NOMO-1 (cell line): Measurements from ENCODE around the gene THG1L.
"Not testable (repeated sequence)": the region's sequence is repeated elsewhere in the genome, so short reads cannot be mapped to it uniquely, and the experiment has no call there.

Experiments
- DNase-seq, 2 experiments: peaks; one replicate each; lab custom pipeline; 2025; ENCODE audit not compliant: unreplicated experiment in 2 of 2; lab: John Stamatoyannopoulos, UW

The THG1L gene

DNA sequence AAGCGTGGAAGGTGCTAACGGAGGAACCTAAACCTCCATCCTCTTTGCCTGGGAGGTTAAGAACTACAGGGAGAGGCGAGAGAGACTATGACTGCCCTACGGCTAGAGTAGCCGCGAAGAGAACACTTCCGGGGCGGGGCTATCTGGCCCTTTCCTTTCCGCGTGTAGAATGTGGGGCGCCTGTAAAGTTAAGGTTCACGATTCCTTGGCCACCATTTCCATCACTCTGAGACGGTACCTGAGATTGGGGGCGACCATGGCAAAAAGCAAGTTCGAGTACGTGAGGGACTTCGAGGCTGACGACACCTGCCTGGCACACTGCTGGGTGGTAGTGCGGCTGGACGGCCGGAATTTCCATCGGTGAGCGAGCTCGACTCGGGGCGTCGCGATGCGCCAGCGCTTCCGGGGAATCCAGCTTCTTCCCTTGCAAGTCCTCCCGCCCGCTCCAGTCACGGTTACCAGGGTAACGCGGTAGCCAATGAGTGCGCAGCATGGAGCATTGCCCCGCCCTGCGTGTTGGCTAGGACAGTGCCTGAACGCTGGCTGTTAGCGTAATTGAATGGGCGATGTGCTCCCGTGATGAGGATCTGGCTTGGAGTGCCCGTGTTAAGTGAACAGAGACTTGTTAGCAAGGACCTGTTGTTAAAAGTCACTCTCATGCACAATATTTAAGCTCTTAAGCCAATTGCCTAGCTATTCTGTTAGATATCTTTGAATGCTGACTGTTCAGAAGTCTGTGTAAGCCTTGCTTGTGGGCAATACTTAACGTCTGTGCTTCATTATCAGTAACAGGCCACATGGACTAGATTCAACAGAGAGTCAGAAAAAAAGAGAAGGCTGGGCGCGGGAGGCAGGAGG lies at the start of gene THG1L:
Gene THG1L (plus strand): TSS at position 149 of the 858 bp plus-strand sequence. CDS start 21 bp downstream, at position 170.
- peak; percentile 91 to 93 for DNase-seq

DNA sequence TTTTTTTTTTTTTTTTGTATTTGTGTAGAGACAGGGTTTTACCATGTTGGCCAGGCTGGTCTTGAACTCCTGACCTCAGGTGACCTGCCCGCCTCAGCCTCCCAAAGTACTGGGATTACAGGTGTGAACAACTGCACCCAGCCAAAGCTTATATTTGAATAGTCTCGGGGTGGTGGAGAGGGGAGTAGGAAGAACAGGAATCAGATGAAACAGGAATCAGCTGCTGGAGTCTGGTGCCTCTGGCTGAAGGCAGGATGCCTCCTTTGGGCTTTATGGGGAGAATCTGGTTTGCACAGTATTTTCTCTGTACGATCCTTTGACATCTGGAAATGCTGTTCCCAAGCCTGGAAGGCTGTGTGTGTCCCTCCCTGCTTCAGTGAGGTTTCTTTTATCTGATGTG lies 49.0 kb upstream of the THG1L start:
- DNase-seq = no peak

DNA sequence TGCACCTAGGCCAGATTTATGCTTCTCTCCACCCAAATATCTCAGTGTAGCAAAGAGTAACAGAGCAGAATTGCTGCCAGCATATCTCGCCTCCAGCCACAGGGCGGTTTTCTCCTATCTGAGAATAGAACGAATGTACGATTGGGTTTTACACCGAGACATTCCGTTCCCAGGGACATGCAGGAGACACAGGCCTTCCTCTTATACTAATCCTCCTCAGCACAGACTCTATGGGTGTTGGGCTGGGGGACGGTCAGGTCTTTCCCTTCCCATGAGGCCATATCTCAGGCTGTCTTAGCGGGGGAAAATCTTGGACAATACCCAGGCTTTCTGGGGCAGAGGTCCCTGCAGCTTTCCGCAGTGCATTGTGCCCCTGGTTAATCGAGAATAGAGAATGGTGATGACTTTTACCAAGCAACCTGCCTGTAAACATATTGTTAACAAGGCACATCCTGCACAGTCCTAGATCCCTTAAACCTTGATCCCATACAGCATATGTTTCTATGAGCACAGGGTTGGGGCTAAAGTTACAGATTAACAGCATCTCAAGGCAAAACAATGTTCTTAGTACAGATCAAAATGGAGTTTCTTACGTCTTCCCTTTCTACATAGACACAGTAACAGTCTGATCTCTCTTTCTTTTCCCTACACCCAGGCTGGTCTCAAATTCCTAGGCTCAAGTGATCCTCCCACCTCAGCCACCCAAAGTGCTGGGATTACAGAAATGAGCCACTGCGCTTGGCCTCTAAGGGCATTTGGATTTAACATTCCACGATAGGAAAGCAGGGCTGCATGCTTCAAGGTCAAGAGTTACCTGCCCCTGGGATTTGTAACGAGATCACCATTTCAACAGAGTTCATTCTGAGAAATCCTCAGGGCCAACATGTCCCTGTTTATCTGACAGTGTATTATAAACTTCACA lies 44.7 kb upstream of the THG1L start:
- DNase-seq = not testable (repeated sequence)

DNA sequence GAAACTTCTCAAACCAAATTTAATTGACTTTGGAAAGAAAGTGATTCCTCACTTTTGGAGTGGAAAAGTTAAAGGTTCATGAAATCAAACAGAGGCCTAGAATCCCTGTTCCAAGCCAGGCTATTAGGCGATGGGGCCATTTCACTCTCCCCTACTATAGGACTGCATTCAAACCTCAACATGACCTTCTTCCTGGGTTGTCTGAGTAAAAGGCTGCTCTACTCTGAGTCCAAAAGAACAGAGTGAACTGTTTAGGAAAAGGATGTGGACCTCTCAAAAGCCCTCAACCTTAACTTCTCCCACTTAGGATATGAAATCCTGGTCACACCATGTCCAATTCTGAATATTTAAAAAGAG lies 44.0 kb upstream of the THG1L start:
- DNase-seq = no peak

DNA sequence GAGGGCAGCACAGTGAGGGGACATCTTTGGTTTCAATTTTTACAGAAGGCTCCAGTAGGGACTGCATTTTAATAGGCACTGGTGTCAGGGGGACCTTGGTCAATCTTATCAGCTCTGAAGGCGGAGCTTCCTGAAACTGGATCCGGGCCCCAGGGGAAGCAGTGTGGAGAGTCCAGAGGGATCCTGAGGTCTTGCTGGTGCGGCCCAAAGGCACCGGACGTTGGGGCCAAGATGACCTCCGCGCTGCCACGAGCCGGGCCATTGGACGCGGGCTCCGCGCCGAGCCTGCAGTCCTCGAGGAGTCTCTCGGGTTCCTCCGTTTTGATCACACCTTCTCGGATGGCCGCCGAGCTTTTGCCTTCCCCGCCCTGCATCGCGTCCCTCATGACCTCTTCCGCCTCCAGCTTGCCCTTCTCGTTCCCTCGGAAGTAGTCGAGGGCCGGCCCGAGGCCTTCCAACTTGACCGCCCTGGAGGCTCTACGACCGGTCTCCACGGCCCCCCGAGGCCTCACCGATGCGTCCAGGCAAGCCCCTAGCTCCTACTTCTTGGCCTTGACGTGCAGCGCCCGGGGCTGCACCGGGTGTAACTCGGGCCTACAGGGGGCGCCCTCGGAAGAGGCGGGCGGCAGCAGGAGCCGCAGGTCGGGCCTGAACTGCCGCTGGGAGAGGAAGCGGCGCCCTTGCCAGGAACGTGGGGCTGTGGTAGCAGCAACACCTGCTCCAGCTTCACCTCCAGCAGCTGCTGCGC lies 41.1 kb upstream of the THG1L start:
- no peak for DNase-seq

DNA sequence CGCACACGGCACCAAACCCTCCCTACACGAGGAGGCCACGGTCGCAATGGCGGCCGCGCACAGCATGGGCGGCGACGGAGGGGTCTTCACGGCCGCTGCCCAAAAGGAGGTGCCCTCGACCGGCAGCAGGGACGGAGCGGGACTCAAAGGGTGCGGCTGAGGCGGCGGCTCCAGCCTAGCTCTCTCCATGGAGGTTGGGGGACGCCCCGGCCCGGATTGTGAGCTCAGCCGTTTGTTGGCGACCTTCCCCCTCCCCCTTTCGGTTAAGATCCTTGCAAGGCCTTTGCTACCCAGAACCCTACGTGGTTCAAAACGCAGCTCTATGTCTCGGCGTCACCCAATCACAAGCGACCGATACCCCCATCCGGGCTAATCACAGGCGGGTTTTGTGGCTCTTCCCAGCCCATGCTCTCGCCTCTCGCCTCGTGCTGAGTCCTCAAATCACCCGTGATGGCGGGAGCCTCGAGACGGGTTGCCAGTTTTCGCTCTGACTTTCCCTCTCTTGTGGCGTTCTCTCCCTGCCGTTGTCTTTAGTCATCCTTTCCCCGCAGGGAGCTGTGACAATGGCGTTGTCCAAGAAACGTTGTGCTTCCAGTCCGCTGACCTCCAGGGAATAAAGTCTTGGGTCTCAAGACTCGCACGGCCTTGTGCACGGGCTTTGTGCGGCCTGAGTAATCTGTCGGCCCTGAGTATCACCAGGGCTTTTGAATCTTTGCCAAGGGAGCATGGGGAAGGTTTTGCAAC lies 40.4 kb upstream of the THG1L start:
- DNase-seq = no peak

DNA sequence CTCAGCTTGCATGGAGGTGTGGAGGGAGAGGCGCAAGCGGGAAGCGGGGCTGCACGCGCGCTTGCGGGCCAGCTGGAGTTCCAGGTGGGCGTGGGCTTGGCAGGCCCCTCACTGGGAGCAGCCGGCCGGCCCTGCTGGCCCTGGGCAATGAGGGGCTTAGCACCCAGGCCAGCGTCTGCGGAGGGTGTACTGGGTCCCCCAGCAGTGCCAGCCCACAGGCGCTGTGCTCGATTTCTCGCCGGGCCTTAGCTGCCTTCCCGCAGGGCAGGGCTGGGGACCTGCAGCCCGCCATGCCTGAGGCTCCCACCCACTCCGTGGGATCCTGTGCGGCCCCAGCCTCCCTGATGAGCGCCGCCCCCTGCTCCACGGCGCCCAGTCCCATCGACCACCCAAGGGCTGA lies 37.4 kb upstream of the THG1L start:
- DNase-seq = not testable (repeated sequence)

DNA sequence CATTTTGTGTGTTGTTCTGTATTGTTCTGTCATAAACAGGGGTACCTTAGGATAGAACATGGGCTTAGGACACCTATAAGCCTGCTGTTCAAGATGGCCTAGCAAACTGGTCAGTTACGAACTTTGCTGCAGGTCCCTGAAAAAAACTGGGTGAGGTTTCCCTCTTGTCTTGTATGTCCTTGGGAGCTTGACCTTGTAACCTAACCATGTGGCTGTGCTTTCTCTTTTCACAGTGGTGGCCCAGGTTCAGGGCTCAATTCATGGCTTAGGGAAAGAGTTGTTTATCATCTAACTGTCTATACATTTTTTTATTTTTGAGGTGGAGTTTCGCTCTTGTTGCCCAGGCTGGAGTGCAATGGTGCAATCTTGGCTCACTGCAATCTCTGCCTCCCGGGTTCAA lies 35.1 kb upstream of the THG1L start:
- not testable (repeated sequence) for DNase-seq

DNA sequence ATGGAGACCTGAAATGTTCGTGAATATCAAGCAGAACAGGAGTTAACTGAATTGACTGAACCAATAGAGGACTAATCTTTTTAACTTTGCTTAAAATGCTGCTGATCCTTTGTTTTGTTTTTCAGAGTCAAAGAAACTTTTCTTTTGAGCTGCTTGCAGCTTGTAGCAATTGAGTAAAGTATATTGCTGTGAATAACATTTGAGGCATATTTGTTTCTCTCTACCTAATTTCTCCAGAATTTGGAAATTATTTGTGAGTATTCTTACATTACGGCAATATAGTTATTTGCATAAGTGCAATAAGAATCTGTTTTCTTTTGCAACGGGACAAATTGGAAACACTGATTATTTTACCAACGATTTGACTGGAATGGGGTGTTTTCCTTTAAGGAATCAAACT lies 32.5 kb upstream of the THG1L start:
- not testable (repeated sequence) for DNase-seq

DNA sequence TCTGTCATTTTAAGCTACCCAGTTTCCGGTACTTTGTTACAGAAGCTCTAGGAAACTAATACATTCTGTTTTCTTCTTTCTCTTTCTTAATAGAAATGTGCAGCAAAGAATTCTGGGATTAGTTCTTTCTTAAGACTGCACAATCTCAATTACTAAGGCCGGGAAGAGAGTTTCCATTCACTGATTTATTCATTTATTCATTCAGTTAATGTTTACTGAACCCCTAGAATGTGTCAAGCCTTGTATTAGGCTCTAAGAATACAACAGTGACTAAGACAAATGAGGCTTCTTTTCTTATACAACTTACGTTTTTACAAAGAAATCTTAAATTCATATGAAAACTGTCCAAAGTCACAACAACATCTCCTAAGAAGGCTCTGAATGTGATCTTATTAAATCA lies 27.5 kb upstream of the THG1L start:
- no peak for DNase-seq

DNA sequence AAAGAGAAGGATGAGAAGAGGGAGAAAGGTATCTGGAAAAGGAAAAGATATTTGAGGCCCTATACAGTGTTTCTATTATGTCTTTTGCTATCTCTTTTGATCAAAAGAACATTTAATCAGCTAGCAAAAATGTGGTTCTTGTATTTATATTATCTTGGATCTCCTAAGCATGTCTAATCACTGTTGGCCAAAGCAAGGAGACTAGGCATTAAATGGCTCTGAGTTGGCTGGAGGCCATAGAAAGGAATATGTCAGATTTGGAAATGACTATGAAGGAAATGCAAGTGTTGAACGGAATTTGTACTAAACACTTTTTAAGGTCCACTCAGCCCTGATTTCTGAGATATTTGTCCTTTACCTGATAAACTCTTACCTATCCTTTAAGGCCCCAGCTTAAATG lies 22.4 kb upstream of the THG1L start:
- no peak for DNase-seq

DNA sequence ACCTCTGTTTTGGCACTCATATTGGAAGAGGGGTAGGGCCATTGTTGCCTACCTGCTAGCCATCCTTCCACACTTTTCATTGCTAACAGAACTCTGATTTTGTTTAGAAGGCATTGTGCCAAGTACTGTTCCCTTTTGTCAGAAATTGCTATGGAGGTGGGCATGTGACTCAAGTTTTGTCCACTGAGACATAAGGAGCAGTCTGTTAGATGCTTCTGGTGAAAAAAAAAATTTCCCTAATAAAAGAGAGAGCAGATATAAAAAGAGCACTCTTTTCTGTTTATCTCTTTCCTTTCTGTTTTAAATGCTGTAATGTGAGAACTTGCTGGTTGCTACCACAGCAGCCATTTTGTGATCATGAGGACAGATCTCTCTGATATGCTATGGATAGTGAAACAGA lies 21.9 kb upstream of the THG1L start:
- DNase-seq = no peak

DNA sequence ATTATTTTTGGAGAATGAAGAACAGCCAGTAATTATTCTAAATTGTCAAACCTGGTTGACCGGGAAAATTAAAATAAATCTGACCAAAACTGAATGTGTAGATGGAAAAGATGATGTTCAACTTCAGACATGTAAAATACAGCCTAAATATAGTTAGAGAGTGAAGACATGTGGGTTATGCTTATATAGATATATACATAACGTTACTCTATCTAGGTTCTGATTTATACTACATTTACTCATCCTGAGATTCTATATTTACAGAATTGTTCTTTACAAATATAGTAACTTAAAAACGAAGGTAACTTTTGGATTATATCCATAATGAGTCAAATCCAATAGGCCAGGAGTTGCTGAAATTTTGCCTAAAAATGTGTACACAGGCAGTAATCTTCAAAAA lies 20.8 kb upstream of the THG1L start:
- no peak for DNase-seq

DNA sequence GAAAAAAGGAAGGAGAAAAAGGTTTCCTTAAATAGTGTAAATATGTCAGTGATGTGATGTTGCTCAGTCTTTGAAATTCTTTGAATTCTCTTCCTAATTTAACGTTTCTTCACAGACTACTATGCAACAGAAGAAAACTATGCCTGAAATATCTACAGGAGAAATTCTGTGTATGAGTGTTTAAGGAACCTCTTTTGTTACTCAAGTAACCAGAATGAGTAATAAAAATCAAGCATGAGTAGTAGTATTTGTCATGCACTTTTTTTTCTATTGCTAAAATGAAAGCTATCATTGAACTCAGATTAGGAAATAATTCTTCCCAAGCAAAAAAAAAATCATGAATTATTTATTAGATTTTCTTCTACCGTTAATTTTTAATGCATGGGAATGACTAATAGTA lies 20.3 kb upstream of the THG1L start:
- peak in 1 of 2 experiments; percentile 2 for DNase-seq

DNA sequence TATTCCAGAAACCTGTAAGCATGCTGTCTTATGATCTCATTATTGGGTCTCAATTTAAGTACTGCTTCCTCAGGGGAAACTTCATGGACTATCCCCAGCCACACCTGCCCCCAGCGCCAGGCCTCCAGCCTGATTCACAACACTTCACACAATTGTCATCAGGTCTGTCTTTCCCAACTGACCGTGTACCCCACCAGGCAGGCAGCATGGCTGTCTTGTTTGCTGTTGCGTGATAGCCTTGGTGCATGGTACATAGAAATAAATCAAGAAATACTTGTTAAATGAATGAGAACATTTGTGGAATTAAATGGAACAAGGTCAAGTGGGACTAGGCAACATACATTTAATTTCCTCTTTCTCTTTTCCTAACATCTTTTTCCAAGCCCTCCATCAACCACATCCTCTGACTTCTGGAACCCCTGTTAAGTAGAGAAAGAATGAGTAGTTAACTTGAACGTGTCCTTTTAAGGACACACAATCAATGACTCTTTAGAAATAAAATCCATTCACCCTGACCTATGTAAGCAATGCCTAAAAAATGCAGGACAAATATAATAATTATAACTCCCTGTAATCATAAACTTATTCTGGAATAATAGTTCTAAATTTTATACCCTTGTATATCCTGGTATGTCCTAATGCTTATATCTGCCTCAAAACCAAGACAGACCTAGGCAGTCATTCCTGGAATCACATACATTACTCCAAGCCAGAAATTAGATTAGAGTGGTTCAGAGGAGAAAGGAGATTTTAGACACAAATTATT lies 17.2 kb upstream of the THG1L start:
- no peak for DNase-seq

DNA sequence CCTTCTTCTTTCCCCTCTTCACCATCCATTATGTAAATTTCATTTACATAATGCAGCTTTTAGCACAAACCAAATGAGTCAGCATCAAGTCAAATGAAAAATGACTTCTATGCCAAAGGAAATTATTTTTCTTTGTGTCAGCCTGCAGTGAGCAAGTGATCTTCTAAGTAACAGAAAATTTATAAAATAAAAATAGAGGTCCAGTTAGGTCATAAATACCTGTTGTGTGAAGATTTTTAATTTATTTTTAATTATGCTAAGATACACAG lies 16.7 kb upstream of the THG1L start:
- no peak for DNase-seq

DNA sequence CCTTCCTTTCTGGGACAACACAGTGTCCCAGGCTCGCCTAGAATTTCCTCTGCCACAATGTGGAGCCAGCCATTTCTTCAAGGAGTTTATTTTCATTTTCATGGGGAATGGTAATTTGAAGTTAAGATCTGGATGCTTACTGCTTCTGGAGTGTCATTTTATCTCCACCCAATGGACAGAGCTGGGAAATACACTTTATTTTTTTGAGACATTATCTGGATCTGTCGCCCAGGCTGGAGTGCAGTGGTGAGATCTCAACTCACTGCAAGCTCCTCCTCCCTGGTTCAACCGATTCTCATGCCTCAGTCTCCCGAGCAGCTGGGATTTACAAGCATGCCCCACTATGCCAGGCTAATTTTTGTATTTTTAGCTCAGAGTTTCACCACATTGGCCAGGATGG lies 12.7 kb upstream of the THG1L start:
- peak; percentile 0 to 10 for DNase-seq

DNA sequence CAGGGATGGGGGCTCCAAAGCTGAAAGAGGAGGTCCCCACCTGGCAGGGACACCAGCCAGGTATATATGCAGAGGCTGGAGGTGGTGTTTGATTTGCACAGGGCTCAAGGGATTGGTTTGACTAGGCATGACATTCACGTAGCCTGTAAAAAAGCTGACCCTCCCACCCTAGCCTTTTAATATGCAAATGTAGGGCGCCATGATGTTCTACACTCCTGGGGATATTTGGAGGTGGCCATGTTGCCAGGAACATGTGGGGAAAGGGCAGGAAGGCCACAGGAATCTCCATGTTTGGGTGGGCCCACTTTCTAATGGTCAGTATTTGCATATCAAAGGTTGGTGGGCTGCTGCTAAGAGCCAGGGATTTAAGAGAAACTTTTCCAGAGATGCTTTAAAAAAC lies 12.0 kb upstream of the THG1L start:
- no peak for DNase-seq

DNA sequence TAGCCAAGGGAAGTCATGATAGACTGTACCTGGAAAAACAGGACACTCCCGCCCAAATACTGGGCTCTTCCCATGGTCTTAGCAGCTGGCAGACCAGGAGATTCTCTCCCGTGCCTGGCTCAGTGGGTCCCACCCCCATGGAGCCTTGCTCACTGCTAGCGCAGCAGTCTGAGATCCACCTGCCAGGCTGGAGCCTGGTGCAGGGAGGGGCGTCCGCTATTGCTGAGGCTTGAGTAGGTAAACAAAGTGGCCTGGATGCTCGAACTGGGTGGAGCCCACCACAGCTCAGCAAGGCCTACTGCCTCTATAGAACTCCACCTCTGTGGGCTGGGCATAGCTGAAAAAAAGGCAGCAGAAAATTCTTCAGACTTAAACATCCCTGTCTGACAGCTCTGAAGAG lies 10.1 kb upstream of the THG1L start:
- DNase-seq = no peak

DNA sequence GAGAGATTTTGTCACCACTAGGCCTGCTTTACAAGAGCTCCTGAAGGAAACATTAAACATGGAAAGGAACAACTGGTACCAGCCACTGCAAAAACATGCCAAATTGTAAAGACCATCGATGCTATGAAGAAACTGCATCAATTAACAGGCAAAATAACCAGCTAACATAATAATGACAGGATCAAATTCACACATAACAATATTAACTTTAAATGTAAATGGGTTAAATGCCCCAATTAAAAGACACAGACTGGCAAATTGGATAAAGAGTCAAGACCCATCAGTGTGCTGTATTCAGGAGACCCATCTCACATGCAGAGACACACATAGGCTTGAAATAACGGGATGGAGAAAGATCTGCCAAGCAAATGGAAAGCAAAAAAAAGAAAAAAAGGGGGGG lies 8.3 kb upstream of the THG1L start:
- not testable (repeated sequence) for DNase-seq
